SK-N-SH (cell line): ENCODE results near the gene TMEM9.

Experiments
- EP300 ChIP-seq, 2 experiments: IDR thresholded peaks; 2 replicates each; pipeline versions ENCODE4 v1.4.0 to v1.6.1; 2012; ENCODE audit warnings: borderline replicate concordance in 1 of 2, low read depth in 1 of 2, low read length in 1 of 2
- POLR2AphosphoS5 ChIP-seq: IDR thresholded peaks from 2 replicates; pipeline ENCODE4 v1.6.1; 2012; ENCODE audit warnings: low read depth, low read length
- TF ChIP-seq, protein P1 (sequence below): fragments of 200-600 bp; sonication (generic); IDR thresholded peaks from 2 replicates; pipeline ENCODE4 v1.6.1; 2017; ENCODE audit warnings: antibody characterized with exemption, mild to moderate bottlenecking, moderate library complexity

- TF ChIP-seq EP300 (IDR thresholded peaks at IDR 0.05; ENCODE audit: borderline replicate concordance in 1 of 2, low read depth in 1 of 2, low read length in 1 of 2) (no peak), POLR2AphosphoS5 (no peak)
- TF ChIP-seq, protein P1, sequence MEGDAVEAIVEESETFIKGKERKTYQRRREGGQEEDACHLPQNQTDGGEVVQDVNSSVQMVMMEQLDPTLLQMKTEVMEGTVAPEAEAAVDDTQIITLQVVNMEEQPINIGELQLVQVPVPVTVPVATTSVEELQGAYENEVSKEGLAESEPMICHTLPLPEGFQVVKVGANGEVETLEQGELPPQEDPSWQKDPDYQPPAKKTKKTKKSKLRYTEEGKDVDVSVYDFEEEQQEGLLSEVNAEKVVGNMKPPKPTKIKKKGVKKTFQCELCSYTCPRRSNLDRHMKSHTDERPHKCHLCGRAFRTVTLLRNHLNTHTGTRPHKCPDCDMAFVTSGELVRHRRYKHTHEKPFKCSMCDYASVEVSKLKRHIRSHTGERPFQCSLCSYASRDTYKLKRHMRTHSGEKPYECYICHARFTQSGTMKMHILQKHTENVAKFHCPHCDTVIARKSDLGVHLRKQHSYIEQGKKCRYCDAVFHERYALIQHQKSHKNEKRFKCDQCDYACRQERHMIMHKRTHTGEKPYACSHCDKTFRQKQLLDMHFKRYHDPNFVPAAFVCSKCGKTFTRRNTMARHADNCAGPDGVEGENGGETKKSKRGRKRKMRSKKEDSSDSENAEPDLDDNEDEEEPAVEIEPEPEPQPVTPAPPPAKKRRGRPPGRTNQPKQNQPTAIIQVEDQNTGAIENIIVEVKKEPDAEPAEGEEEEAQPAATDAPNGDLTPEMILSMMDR = no peak
Observed at GRCh38 chr1:201190005-201190404, 35.7 kb upstream of the TMEM9 start.
